ENCODE measurements around the gene HADHA. TPM values are rescaled to one million over a fixed set of nuclear protein-coding genes. Genes with fewer than 3 reads are reported as not detected.

The HADHA gene
- total RNA-seq, 4 donors from 2014 or later = 92.8 to 233 (median 142) TPM

DNA sequence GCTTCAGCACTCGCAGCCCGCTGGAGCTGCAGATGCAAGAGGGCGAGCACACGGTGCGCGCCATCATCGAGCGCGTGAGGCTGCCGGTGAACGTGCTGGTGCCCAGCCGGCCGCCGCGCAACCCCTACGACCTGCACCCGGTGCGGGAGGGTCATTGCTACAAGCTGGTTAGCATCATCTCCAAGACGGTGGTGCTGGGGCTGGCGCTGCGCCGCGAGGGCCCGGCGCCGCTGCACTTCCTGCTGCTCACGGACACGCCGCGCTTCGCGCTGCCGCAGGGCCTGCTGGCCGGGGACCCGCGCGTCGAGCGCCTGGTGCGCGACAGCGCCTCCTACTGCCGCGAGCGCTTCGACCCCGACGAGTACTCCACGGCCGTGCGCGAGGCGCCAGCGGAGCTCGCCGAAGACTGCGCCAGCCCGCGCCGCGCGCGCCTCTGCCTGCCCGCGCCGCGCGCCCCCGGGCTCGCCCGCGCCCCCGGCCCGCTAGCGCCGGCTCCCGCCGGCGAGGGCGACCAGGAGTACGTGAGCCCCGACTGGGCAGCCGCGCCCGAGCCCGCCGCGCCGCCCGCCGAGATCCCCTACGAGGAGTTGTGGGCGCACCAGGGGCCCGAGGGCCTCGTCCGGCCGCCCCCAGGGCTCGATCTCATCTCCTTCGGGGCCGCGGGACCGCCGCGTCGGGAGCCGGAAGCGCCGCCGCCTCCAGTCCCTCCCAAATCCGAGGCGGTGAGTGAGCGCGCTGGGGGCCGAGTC lies 59.7 kb downstream of the HADHA start:
- in situ Hi-C loops (cut with MboI; ENCODE audit: low pct_ligation_motif_present in 1 of 4, low pct_unique_long_range_greater_than_20kb in 1 of 4, low sequenced_read_pairs in 3 of 4) = no loop called here

DNA sequence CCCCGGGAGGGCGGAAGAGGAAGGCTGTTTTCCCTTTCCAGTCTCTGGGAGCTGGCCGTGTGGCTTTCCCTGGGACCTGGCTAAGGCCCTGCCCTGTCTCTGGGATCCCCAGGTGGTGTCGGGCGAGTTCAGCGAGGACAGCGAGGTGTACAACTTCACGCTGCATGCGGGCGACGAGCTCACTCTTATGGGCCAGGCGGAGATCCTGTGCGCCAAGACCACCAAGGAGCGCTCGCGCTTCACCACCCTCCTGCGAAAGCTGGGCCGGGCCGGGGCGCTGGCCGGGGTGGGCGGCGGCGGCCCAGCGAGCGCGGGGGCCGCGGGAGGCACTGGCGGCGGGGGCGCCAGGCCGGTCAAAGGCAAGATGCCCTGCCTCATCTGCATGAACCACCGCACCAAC lies 60.3 kb downstream of the HADHA start:
- peaks cover 11% of the 10 kb centered on the region for H3K27me3 ChIP-seq
- H3K27ac ChIP-seq = peak overlapping the region in 2 of 4 donors; percentile 52 to 58
- peaks cover 9 to 17% (median 16%) of the 10 kb centered on the region in 4 donors for H3K4me1 ChIP-seq
- intact Hi-C loops (cut with DNase I; ENCODE audit: low total_unique reads) = loop anchor here (5.0 kb wide), 1 partner anchor 1167 kb away; no protein-coding TSS in a partner anchor
- no peaks in the 10 kb centered on the region for H3K9me3 ChIP-seq
- no peaks in the 10 kb centered on the region for H3K36me3 ChIP-seq
- no peak for DNase-seq
- 93% methylated on average over 27 of the region's 34 CpGs; no CpG with 5 or more reads in 1 of the 2 donors for WGBS, 2 donors (ENCODE audit: low coverage in 1 of 2)
- in situ Hi-C loops (cut with MboI; ENCODE audit: low pct_ligation_motif_present in 1 of 4, low pct_unique_long_range_greater_than_20kb in 1 of 4, low sequenced_read_pairs in 3 of 4) = no loop called here
- TF ChIP-seq EP300 (IDR thresholded peaks at IDR 0.05; ENCODE audit: low read depth) (no peak), POLR2A (IDR thresholded peaks at IDR 0.05) (no peak), POLR2AphosphoS5 (IDR thresholded peaks at IDR 0.05) (no peak)
- TF ChIP-seq, protein P1, sequence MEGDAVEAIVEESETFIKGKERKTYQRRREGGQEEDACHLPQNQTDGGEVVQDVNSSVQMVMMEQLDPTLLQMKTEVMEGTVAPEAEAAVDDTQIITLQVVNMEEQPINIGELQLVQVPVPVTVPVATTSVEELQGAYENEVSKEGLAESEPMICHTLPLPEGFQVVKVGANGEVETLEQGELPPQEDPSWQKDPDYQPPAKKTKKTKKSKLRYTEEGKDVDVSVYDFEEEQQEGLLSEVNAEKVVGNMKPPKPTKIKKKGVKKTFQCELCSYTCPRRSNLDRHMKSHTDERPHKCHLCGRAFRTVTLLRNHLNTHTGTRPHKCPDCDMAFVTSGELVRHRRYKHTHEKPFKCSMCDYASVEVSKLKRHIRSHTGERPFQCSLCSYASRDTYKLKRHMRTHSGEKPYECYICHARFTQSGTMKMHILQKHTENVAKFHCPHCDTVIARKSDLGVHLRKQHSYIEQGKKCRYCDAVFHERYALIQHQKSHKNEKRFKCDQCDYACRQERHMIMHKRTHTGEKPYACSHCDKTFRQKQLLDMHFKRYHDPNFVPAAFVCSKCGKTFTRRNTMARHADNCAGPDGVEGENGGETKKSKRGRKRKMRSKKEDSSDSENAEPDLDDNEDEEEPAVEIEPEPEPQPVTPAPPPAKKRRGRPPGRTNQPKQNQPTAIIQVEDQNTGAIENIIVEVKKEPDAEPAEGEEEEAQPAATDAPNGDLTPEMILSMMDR (IDR thresholded peaks at IDR 0.05) = no peak
- H3K4me3 ChIP-seq = peak overlapping the region; percentile 30 to 65 (median 47)

More for the DNA sequence above, 59.7 kb downstream of the HADHA start:
- Histone ChIP-seq H3K27me3 (peaks cover 7% of the 10 kb centered on the region), H3K27ac (peak overlapping the region; percentile 52 to 67 (median 63)), H3K4me3 (peak overlapping the region; percentile 46 to 65 (median 52)), H3K9me3 (no peaks in the 10 kb centered on the region), H3K36me3 (no peaks in the 10 kb centered on the region), H3K4me1 (peaks cover 4 to 12% (median 10%) of the 10 kb centered on the region in 4 donors)
- peak; percentile 88 for DNase-seq
- 4% methylated on average over 44 of the region's 114 CpGs; no CpG with 5 or more reads in 1 of the 2 donors for WGBS, 2 donors (ENCODE audit: low coverage in 1 of 2)
- TF ChIP-seq, protein P1 (IDR thresholded peaks at IDR 0.05) = peak in 4 of 5 experiments; percentile 39 to 67 (median 56)
- TF ChIP-seq POLR2A (IDR thresholded peaks at IDR 0.05) (no peak), EP300 (IDR thresholded peaks at IDR 0.05; ENCODE audit: low read depth) (no peak), POLR2AphosphoS5 (IDR thresholded peaks at IDR 0.05) (peak in 1 of 3 donors; percentile 45)
- intact Hi-C loops (cut with DNase I; ENCODE audit: low total_unique reads) = loop anchor here (5.0 kb wide), 1 partner anchor 1167 kb away; no protein-coding TSS in a partner anchor

DNA sequence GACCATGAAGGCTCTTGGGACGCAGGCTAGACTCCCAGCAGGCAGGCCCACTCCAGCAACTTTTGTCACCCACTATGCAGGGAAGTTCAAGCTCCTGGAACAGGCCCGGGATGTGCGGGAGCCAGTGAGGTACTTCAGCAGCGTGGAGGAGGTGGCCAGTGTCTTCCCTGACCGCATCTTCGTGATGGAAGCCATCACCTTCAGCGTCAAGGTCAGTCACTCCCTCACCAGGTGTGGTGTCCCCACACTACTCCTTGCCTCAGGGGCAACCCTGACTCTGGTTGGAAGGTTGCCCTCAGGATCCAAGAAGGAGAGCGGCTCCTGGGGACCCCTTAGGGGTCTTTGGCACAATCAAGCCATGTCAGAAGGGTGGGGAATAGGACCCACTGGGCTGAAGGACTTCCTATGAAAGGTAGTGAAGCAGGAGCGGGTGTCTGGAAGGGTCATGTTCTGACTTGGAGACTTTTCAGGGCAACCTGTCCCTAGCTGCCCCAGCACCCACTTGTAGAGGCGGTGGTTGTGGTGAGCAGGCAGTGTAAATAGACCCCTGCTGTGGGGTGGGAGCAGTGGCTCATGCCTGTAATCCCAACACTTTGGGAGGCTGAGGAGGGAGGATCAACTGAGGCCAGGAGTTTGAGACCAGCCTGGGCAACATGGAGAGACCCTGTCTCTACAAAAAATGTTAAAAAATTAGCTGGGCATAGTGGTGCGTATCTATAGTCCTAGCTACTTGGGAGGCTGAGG lies 61.4 kb downstream of the HADHA start:
- in situ Hi-C loops (cut with MboI; ENCODE audit: low pct_ligation_motif_present in 1 of 4, low pct_unique_long_range_greater_than_20kb in 1 of 4, low sequenced_read_pairs in 3 of 4) = no loop called here
- no peak for DNase-seq
- 96 to 100% methylated on average over 1 to 11 of the region's 11 CpGs for WGBS, 2 donors (ENCODE audit: low coverage in 1 of 2)
- H3K9me3 ChIP-seq = no peaks in the 10 kb centered on the region
- TF ChIP-seq EP300 (IDR thresholded peaks at IDR 0.05; ENCODE audit: low read depth) = no peak
- no peak for TF ChIP-seq POLR2A (IDR thresholded peaks at IDR 0.05)
- TF ChIP-seq, protein P1 (IDR thresholded peaks at IDR 0.05) = no peak
- no peak for TF ChIP-seq POLR2AphosphoS5 (IDR thresholded peaks at IDR 0.05)
- H3K4me3 ChIP-seq = no peak overlapping the region
- H3K36me3 ChIP-seq = no peaks in the 10 kb centered on the region
- no peak overlapping the region for H3K27ac ChIP-seq
- peaks cover 10 to 22% (median 20%) of the 10 kb centered on the region in 4 donors for H3K4me1 ChIP-seq
- intact Hi-C loops (cut with DNase I; ENCODE audit: low total_unique reads) = loop anchor here (5.0 kb wide), 1 partner anchor 1166 kb away; no protein-coding TSS in a partner anchor
- peaks cover 11% of the 10 kb centered on the region for H3K27me3 ChIP-seq

DNA sequence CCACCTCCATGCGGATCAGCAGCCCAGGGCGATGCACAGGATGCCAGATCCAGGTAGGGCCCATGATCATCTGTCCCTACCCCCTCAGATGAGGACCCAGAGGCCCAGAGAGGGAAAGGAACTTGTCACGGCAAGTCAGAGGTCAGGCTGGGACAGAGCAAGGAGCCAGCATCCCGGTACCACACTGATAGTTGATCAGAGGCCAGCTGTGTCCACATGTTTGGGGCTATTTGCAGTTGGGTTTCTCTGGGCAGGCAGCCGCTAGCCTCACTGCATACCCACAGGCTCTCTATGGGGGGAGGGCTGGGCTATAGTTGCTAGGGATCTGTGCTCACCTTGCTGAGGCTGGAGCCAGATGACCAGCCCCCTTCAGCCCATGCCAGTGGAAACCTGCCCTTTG lies 62.0 kb downstream of the HADHA start:
- intact Hi-C loops (cut with DNase I; ENCODE audit: low total_unique reads) (loop anchor here (5.0 kb wide), 1 partner anchor 1165 kb away; no protein-coding TSS in a partner anchor), in situ Hi-C loops (cut with MboI; ENCODE audit: low pct_ligation_motif_present in 1 of 4, low pct_unique_long_range_greater_than_20kb in 1 of 4, low sequenced_read_pairs in 3 of 4) (no loop called here)
- 84% methylated on average over 5 of the region's 5 CpGs; no CpG with 5 or more reads in 1 of the 2 donors for WGBS, 2 donors (ENCODE audit: low coverage in 1 of 2)
- no peaks in the 10 kb centered on the region for H3K9me3 ChIP-seq
- no peak overlapping the region for H3K27ac ChIP-seq
- H3K4me3 ChIP-seq = no peak overlapping the region
- no peaks in the 10 kb centered on the region for H3K36me3 ChIP-seq
- peaks cover 10 to 22% (median 20%) of the 10 kb centered on the region in 4 donors for H3K4me1 ChIP-seq
- peaks cover 11% of the 10 kb centered on the region for H3K27me3 ChIP-seq
- DNase-seq = no peak
- TF ChIP-seq, protein P1 (IDR thresholded peaks at IDR 0.05) = no peak
- TF ChIP-seq EP300 (IDR thresholded peaks at IDR 0.05; ENCODE audit: low read depth) = no peak
- TF ChIP-seq POLR2A (IDR thresholded peaks at IDR 0.05) = no peak
- TF ChIP-seq POLR2AphosphoS5 (IDR thresholded peaks at IDR 0.05) = no peak

Measured in transverse colon (tissue), 4 donors.